WI38 (cell line): ENCODE results near the gene CTNND2.

Source experiments
- H3K4me3 ChIP-seq: 2 replicates; pipeline ENCODE4 v1.5.1; 2011; ENCODE audit warnings: low read depth, mild to moderate bottlenecking, control low read depth, low read length
- TF ChIP-seq, protein P1 (sequence below): IDR thresholded peaks from 2 replicates; pipeline ENCODE4 v1.5.1; 2012; ENCODE audit warnings: low read depth, mild to moderate bottlenecking, control low read depth, low read length

CTNND2 gene

GRCh38 chr5:11047030-11047429 is 857.2 kb downstream of the CTNND2 start:
- no peak overlapping the region for H3K4me3 ChIP-seq
- TF ChIP-seq, protein P1, sequence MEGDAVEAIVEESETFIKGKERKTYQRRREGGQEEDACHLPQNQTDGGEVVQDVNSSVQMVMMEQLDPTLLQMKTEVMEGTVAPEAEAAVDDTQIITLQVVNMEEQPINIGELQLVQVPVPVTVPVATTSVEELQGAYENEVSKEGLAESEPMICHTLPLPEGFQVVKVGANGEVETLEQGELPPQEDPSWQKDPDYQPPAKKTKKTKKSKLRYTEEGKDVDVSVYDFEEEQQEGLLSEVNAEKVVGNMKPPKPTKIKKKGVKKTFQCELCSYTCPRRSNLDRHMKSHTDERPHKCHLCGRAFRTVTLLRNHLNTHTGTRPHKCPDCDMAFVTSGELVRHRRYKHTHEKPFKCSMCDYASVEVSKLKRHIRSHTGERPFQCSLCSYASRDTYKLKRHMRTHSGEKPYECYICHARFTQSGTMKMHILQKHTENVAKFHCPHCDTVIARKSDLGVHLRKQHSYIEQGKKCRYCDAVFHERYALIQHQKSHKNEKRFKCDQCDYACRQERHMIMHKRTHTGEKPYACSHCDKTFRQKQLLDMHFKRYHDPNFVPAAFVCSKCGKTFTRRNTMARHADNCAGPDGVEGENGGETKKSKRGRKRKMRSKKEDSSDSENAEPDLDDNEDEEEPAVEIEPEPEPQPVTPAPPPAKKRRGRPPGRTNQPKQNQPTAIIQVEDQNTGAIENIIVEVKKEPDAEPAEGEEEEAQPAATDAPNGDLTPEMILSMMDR: no peak

DNA sequence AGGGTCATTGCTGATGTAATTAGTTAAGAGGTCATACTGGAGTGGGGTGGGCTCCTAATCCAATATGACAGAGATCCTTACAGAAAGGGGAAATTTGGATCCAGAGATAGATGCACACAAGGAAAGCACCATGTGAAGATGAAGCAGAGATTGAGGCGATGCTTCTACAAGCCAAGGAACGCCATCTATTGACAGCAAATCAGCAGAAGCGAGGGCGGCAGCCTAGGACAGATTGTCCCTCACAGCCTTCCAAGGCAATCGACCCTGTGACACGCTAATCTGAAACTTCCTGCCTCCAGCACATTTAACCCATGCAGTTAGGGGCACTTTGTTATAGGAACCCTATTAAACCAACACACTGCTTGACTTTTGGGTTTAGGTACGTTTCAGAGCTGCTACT is 858.1 kb downstream of the CTNND2 start:
- no peak overlapping the region for H3K4me3 ChIP-seq
- TF ChIP-seq, protein P1: 0 out of 2 replicates have a peak, but pooled peaks have one; percentile 15

GRCh38 chr5:11045411-11045810 is 858.8 kb downstream of the CTNND2 start:
- TF ChIP-seq, protein P1: no peak

DNA sequence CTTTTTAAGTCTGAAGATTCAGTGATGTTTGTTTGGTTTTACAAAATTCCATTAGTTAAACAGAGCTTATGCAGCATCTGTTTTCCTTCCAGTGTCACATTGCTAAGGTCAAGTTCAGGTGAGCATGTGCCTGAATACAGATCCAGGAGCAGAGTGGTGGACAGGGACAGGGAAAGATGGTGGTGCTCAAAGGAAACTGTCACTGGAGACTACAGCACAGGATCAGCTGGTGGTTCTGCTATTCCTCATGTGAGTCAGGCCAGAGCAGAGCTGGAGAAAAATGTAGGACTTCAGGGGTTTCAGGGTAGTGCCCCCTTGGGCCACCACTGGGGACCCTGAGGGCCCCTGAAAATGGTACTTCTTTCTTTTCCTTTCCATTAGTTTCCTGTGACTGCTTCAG is 859.7 kb downstream of the CTNND2 start:
- TF ChIP-seq, protein P1: no peak
- no peak overlapping the region for H3K4me3 ChIP-seq

More at GRCh38 chr5:11045411-11045810, 858.8 kb downstream of the CTNND2 start:
- no peak overlapping the region for H3K4me3 ChIP-seq

DNA sequence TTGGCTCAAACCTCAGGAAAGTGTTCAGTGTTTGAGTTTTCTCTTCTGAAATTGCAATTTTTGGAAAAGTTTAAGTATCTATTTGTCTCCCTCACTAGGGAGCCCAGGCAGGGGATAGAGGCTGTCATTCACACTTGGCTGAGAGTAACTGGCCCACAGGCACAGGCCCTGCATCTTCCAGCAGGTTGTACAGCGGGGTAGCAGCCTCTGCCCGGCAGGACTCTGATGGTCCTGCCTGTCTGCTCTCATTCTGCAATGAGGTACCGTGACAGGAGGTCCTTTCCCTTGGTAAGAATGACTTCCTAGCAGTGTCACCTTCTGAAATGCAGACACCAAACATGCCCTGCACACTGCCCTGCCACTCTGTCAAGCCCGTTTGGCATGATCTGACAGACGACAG is 860.4 kb downstream of the CTNND2 start:
- TF ChIP-seq, protein P1: no peak
- H3K4me3 ChIP-seq: no peak overlapping the region

GRCh38 chr5:11040345-11040744 is 863.9 kb downstream of the CTNND2 start:
- TF ChIP-seq, protein P1: no peak
- no peak overlapping the region for H3K4me3 ChIP-seq

DNA sequence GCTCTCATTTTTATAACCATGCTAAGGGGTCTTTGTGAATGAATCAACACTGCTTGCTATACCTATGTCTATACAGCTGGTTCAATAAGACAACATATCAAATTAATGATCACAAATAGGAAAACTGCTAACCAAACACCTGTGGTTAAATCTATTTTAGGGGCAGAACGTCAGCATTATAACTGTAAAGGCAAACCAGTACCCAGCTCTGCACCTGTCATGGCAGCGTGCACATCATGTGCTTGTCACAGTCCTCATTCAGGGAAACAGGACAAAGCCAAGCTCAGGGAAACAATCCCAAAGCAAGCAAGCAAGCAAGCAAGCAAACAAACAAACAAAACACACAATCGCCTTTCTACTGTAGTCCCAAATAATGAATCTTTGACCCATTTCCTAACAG is 865.5 kb downstream of the CTNND2 start:
- TF ChIP-seq, protein P1: no peak

More for the DNA sequence above, 865.5 kb downstream of the CTNND2 start:
- H3K4me3 ChIP-seq: no peak overlapping the region
